HUES64 (cell line): ENCODE data around the gene RELB.
A peak's percentile ranks its signal among the peaks of the same experiment; 100 is the strongest.

ENCODE experiments used
- H3K27ac ChIP-seq: 2 replicates; pipeline ENCODE4 v1.7.0; 2013; ENCODE audit warnings: low read depth, low read length, inconsistent platforms
- H3K27me3 ChIP-seq: 2 replicates; pipeline ENCODE4 v1.6.1; 2013; ENCODE audit warnings: mild to moderate bottlenecking, low read length; ENCODE audit not compliant: insufficient read depth
- H3K36me3 ChIP-seq: 2 replicates; pipeline ENCODE4 v1.6.1; 2013; ENCODE audit warnings: mild to moderate bottlenecking, low read length; ENCODE audit not compliant: insufficient read depth
- H3K4me1 ChIP-seq: 2 replicates; pipeline ENCODE4 v1.6.1; 2013; ENCODE audit warnings: mild to moderate bottlenecking, low read length, moderate library complexity; ENCODE audit not compliant: insufficient read depth
- H3K4me3 ChIP-seq: 2 replicates; pipeline ENCODE4 v1.5.1; 2013; ENCODE audit warnings: mild to moderate bottlenecking, low read length, moderate library complexity
- H3K9ac ChIP-seq: 2 replicates; pipeline ENCODE4 v1.6.1; 2013; ENCODE audit warnings: mild to moderate bottlenecking, low read depth, low read length
- H3K9me3 ChIP-seq: 2 replicates; pipeline ENCODE4 v1.6.1; 2013; ENCODE audit warnings: low read depth, low read length; ENCODE audit not compliant: insufficient read depth
- WGBS: fragments of 150-250, 120-280 bp; methylation state at CpG from one replicate; pipeline ENCODE4 v1.1.7; 2013; ENCODE audit warnings: missing lambda C conversion rate; 5-methylcytosine and 5-hydroxymethylcytosine counted together

Gene RELB

DNA sequence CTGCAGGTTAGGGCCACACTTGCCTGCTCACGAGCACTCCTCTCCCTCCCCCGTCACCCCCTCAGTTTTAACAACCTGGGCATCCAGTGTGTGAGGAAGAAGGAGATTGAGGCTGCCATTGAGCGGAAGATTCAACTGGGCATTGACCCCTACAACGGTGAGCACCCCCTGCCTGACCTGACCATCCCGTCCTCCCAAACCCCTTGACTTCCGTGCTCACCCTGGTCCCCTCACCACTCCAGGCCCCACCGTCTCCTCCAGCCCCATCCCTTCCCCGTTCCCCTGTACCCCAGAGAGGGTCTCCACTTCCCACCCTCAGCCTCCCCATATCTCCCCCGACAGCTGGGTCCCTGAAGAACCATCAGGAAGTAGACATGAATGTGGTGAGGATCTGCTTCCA, 24.0 kb downstream of the RELB start:
- no peak overlapping the region for H3K9ac ChIP-seq
- whole genome bisulfite sequencing = 95% methylated on average over 7 of the region's 9 CpGs

DNA sequence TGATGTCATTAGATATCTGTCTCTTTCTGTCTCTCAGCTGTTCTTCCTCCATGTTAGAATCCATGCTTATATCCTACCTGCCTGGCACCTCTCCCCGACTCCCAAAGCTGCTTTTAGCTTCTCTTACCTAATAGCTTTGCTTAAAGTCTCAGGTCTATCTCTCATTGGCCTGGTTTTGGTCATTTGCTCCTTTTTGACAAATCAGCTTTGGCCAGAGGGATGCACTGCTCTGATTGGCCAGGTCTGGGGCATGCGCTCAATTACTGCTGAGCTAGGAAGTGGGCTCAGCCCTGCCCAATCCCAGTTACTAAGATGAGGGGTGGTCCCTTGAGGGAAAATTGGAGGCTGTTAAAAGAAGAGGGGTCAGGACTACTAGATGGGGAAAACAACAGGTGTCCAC, 26.1 kb downstream of the RELB start:
- no peaks in the 10 kb centered on the region for H3K9me3 ChIP-seq
- H3K4me3 ChIP-seq = no peak overlapping the region
- WGBS = 97% methylated on average over 2 of the region's 2 CpGs
- no peaks in the 10 kb centered on the region for H3K27me3 ChIP-seq
- peaks cover 11% of the 10 kb centered on the region; the same call in 1 of the 2 replicates for H3K36me3 ChIP-seq
- no peak overlapping the region for H3K27ac ChIP-seq
- H3K9ac ChIP-seq = no peak overlapping the region
- H3K4me1 ChIP-seq = no peaks in the 10 kb centered on the region

More for the DNA sequence above, 24.0 kb downstream of the RELB start:
- H3K9me3 ChIP-seq = no peaks in the 10 kb centered on the region
- H3K36me3 ChIP-seq = peaks cover 4% of the 10 kb centered on the region; the same call in 1 of the 2 replicates
- H3K4me3 ChIP-seq = no peak overlapping the region
- H3K27me3 ChIP-seq = no peaks in the 10 kb centered on the region
- H3K27ac ChIP-seq = no peak overlapping the region
- no peaks in the 10 kb centered on the region for H3K4me1 ChIP-seq

DNA sequence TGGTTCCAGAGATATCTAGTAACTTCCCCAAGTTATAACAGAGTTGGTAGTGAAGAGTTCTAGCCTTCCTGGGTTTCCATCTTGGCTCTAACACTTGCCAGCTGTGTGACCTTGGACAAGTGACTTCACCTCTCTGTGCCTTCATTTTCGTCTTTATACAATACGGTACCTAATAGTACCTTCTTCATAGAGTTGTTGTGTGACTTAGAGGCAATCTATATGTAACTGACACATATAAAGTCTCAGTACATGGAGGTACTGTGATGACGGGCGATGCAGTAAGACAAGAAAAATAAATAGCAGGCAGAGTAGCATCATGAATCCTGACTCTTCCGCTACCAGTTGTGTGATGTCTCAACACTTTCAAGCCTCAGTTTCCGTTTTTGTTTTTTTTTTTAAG, 29.6 kb downstream of the RELB start:
- no peaks in the 10 kb centered on the region for H3K9me3 ChIP-seq
- no peak overlapping the region for H3K4me3 ChIP-seq
- H3K9ac ChIP-seq = no peak overlapping the region
- H3K36me3 ChIP-seq = peaks cover 26% of the 10 kb centered on the region
- H3K27ac ChIP-seq = no peak overlapping the region
- 95% methylated on average over 4 of the region's 6 CpGs for WGBS
- H3K4me1 ChIP-seq = no peaks in the 10 kb centered on the region
- no peaks in the 10 kb centered on the region for H3K27me3 ChIP-seq

DNA sequence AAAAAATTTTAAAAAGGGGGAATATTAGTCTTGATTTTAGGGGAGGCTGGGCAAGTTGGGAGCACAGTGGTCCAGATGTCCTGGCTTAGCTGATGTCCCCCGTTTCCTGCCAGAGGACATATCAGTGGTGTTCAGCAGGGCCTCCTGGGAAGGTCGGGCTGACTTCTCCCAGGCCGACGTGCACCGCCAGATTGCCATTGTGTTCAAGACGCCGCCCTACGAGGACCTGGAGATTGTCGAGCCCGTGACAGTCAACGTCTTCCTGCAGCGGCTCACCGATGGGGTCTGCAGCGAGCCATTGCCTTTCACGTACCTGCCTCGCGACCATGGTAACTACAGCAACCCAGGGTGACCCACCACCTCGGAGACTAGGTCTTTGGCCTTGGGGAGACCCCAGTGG, 31.2 kb downstream of the RELB start:
- H3K36me3 ChIP-seq = peaks cover 27% of the 10 kb centered on the region
- WGBS = 93% methylated on average over 18 of the region's 18 CpGs
- no peaks in the 10 kb centered on the region for H3K9me3 ChIP-seq
- H3K4me3 ChIP-seq = no peak overlapping the region
- H3K27ac ChIP-seq = no peak overlapping the region
- no peaks in the 10 kb centered on the region for H3K4me1 ChIP-seq
- H3K9ac ChIP-seq = no peak overlapping the region
- H3K27me3 ChIP-seq = no peaks in the 10 kb centered on the region

DNA sequence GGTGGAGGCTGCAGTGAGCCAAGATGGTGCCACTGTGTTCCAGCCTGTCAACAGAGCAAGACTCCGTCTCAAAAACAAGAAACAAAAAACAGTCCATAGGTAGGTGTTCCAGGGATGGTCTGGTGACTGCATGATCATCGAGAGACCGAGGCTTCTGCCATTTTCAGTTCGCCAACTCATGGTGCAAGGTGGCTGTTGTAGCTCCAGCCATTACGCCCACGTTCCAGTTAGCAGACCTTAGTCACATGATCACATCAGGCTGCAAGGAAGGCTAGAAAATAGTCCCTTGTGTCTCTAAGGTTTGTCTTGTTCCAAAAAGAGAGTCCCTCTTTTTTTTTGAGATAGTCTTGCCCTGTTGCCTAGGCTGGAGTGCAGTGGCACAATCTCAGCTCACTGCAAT, 34.5 kb downstream of the RELB start:
- Histone ChIP-seq H3K4me1 (no peaks in the 10 kb centered on the region), H3K27me3 (no peaks in the 10 kb centered on the region), H3K9me3 (no peaks in the 10 kb centered on the region), H3K9ac (no peak overlapping the region), H3K36me3 (peaks cover 31% of the 10 kb centered on the region), H3K4me3 (no peak overlapping the region), H3K27ac (no peak overlapping the region)
- 96% methylated on average over 6 of the region's 6 CpGs for WGBS

DNA sequence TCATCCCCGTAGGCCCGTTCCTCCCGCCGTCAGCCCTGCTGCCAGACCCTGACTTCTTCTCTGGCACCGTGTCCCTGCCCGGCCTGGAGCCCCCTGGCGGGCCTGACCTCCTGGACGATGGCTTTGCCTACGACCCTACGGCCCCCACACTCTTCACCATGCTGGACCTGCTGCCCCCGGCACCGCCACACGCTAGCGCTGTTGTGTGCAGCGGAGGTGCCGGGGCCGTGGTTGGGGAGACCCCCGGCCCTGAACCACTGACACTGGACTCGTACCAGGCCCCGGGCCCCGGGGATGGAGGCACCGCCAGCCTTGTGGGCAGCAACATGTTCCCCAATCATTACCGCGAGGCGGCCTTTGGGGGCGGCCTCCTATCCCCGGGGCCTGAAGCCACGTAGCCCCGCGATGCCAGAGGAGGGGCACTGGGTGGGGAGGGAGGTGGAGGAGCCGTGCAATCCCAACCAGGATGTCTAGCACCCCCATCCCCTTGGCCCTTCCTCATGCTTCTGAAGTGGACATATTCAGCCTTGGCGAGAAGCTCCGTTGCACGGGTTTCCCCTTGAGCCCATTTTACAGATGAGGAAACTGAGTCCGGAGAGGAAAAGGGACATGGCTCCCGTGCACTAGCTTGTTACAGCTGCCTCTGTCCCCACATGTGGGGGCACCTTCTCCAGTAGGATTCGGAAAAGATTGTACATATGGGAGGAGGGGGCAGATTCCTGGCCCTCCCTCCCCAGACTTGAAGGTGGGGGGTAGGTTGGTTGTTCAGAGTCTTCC, 36.3 kb downstream of the RELB start:
- no peaks in the 10 kb centered on the region for H3K27me3 ChIP-seq
- no peaks in the 10 kb centered on the region for H3K4me1 ChIP-seq
- H3K27ac ChIP-seq = no peak overlapping the region
- no peak overlapping the region for H3K9ac ChIP-seq
- H3K4me3 ChIP-seq = no peak overlapping the region
- no peaks in the 10 kb centered on the region for H3K9me3 ChIP-seq
- WGBS = 94% methylated on average over 36 of the region's 37 CpGs
- peaks cover 43% of the 10 kb centered on the region for H3K36me3 ChIP-seq

DNA sequence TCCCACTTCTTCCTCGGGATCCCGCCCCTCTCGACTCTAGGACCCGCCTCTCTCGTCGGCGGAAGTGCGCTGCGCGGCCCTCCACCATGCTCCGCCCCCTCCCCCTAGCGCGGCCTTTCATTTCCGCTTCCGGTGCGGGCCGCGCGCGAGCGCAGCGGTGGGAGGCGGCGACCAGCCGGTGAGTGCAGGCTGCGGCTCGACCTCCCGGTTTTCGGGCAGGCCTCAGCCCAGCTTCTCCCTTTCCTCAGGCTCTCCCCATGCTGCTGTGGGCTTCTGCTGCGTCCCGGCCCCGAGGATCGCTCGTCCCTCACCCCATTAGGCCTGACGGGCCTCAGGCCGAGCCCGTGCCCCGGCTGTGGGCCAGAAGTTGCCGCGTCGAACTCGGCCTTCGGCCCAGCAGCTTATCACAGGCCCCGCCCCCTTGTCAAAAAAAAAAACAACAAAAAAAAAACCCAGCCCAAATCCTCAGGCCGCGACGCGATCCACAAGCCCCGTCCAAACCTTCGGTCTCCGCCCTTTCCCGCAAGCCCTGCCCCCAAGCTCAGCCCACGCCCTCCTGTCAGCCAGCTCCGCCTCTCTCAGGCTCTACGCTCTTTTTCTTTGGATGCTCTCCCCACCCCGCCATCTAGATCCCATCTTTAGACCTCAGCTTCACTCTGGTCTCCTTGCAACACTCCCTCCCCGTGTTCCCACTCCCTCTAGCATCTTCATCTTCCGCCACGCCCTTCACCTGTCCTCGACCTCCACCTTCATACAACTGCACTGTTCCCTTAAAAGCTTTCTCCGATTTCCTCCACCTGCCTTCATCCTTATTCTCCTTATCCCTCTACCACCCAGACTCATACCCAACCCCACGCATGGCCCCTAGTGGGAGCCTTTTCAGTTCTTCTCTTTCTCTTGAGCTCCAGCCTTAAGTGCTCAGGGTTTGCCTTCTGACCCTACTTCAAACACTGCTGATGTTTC, 37.9 kb downstream of the RELB start, which contains the start of gene CLASRP:
TSS of gene CLASRP (plus strand) at position 115 of the 963 bp plus-strand sequence. CDS start 1,168 bp downstream, outside the sequence.
- Histone ChIP-seq H3K27me3 (no peaks in the 10 kb centered on the region), H3K27ac (peak within 1 kb of the TSS; percentile 89; the same call in 1 of the 2 replicates), H3K36me3 (peaks cover 55% of the 10 kb centered on the region), H3K4me3 (peak within 1 kb of the TSS; percentile 96), H3K9me3 (no peaks in the 10 kb centered on the region), H3K4me1 (no peaks in the 10 kb centered on the region), H3K9ac (peak within 1 kb of the TSS; percentile 87)
- 3% methylated on average over 62 of the region's 62 CpGs for WGBS

DNA sequence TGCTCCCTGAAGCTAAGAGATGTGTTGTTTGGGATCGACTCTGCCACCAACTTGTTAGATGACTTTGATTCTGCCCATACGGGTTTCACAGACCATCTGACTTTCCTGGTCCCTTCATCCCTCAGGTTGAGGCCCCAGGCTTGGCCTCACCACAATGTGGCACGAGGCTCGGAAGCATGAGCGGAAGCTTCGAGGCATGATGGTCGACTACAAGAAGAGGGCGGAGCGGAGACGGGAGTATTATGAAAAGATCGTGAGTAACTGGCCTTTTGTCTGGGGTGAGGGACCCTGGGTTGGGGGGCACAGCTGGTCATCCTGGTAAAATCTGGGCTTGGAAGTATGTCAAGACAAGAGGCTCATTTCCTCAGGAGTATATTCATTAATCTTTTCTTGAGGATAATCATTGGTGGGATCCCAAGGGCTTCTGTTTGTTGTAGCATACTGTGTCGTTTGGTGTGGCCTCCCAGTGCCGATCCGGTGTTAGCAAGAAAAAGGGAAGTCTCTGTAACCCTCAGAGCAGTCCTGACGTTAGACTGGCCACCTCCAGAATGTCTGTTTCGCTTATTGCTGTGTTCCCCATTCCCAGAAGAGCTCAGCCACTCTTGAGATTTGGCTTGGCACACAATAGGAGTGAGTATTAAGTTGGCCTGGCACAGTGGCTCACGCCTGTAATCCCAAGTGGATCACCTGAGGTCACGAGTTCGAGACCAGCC, 39.0 kb downstream of the RELB start:
- H3K9ac ChIP-seq = no peak overlapping the region
- no peaks in the 10 kb centered on the region for H3K9me3 ChIP-seq
- H3K4me3 ChIP-seq = peak overlapping the region; percentile 96
- H3K4me1 ChIP-seq = no peaks in the 10 kb centered on the region
- H3K27ac ChIP-seq = no peak overlapping the region
- WGBS = 92% methylated on average over 19 of the region's 19 CpGs
- peaks cover 59% of the 10 kb centered on the region for H3K36me3 ChIP-seq
- no peaks in the 10 kb centered on the region for H3K27me3 ChIP-seq

DNA sequence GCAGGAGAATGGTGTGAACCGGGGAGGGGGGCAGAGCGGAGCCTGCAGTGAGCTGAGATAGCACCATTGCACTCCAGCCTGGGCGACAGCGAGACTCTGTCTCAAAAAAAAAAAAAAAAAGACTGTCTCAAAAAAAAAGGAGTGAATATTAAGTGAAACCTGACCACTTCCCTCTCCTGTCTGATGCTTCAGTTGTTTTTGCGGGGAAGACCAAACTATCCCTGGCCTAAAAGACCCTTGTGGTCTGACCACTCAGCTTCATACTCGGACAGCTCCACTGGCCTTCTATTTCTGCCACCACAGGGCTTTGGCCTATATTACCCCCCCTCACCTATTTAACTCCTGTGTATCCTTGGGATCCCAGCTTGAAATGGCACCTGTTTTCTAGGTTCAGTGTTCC, 39.9 kb downstream of the RELB start:
- no peaks in the 10 kb centered on the region for H3K9me3 ChIP-seq
- no peaks in the 10 kb centered on the region for H3K4me1 ChIP-seq
- H3K9ac ChIP-seq = no peak overlapping the region
- 84% methylated on average over 4 of the region's 6 CpGs for WGBS
- no peaks in the 10 kb centered on the region for H3K27me3 ChIP-seq
- no peak overlapping the region for H3K4me3 ChIP-seq
- H3K36me3 ChIP-seq = peaks cover 62% of the 10 kb centered on the region
- H3K27ac ChIP-seq = no peak overlapping the region

DNA sequence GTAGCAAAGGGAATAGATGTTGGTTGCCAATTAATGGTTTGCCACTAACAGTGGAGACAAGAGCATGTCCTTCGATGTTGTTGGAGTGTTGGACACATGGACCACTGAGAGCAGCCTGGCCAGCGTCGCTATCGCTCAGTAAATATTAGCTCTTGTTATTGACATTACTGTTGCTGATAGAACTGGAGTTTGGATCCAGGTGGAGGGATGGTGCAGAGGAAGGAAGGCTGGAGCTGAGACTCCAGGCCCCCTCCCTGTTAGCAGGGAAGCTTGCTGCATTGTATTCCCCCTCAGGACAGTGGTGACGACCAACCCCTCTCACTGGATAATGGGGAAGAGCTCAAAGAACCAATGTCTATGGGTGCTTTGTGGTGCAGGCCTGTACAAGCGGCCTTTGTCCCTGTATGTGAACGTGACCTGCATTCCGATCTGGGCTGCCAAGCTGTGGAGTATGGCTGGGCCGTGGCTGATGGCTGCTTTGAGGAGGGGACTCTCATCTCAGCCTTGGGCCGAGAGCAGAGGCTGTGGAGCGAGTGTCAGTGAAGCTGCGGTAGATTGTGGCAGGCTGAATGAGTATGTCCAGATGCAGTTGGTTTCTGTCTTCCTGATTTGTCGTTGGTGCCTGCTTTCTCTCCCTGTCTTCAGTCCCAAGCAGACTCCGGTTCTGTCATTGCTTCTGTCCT, 44.5 kb downstream of the RELB start:
- no peak overlapping the region for H3K9ac ChIP-seq
- peaks cover 63% of the 10 kb centered on the region for H3K36me3 ChIP-seq
- H3K4me3 ChIP-seq = no peak overlapping the region
- no peaks in the 10 kb centered on the region for H3K4me1 ChIP-seq
- H3K9me3 ChIP-seq = no peaks in the 10 kb centered on the region
- H3K27ac ChIP-seq = no peak overlapping the region
- no peaks in the 10 kb centered on the region for H3K27me3 ChIP-seq
- 90% methylated on average over 14 of the region's 14 CpGs for WGBS
